MM.1S (cell line): Measurements from ENCODE around the gene NPPC.
A peak's percentile ranks its signal among the peaks of the same experiment; 100 is the strongest.

ENCODE experiments used
- DNase-seq: peaks from one replicate; pipeline ENCODE4 v3.0.0-alpha.2; 2015
- H2AFZ ChIP-seq: fragments of 300-600 bp; sonication (generic); 2 replicates; pipeline ENCODE4 v1.6.0; 2016; ENCODE audit warnings: antibody characterized with exemption, low read length
- H3F3A ChIP-seq: fragments of 300-600 bp; sonication (generic); 2 replicates; pipeline ENCODE4 v1.6.1; 2016; ENCODE audit warnings: mild to moderate bottlenecking, antibody characterized with exemption, low read length, moderate library complexity, mixed read lengths; ENCODE audit not compliant: insufficient read depth
- H3K27ac ChIP-seq: fragments of 300-600 bp; sonication (generic); 2 replicates; pipeline ENCODE4 v1.5.1; 2016; ENCODE audit warnings: mild to moderate bottlenecking, low read length
- H3K27me3 ChIP-seq: fragments of 300-600 bp; sonication (generic); replicated peaks from 2 replicates; pipeline ENCODE4 v1.6.0; 2016; ENCODE audit warnings: low read length; ENCODE audit not compliant: insufficient read depth
- H3K36me3 ChIP-seq: fragments of 300-600 bp; sonication (generic); replicated peaks from 2 replicates; pipeline ENCODE4 v1.6.1; 2016; ENCODE audit warnings: mild to moderate bottlenecking, low read length, mixed read lengths; ENCODE audit not compliant: insufficient read depth
- H3K4me1 ChIP-seq: fragments of 300-600 bp; sonication (generic); 2 replicates; pipeline ENCODE4 v1.6.1; 2016; ENCODE audit warnings: low read length, mixed read lengths
- H3K4me2 ChIP-seq: fragments of 300-600 bp; sonication (generic); 2 replicates; pipeline ENCODE4 v1.6.0; 2016; ENCODE audit warnings: low read depth, low read length
- H3K4me3 ChIP-seq: fragments of 300-600 bp; sonication (generic); 2 replicates; pipeline ENCODE4 v1.5.1; 2016; ENCODE audit warnings: low read length, mixed read lengths
- H3K79me2 ChIP-seq: fragments of 300-600 bp; sonication (generic); 2 replicates; pipeline ENCODE4 v1.6.1; 2016; ENCODE audit warnings: mixed run types, low read length, mixed read lengths
- H3K9ac ChIP-seq: fragments of 300-600 bp; sonication (generic); 2 replicates; pipeline ENCODE4 v1.6.1; 2016; ENCODE audit warnings: low read length, mixed read lengths
- H3K9me2 ChIP-seq: fragments of 300-600 bp; sonication (generic); replicated peaks from 2 replicates; pipeline ENCODE4 v1.6.1; 2016; ENCODE audit warnings: mild to moderate bottlenecking, low read length, mixed read lengths; ENCODE audit not compliant: insufficient read depth
- H3K9me3 ChIP-seq: fragments of 300-600 bp; sonication (generic); replicated peaks from 2 replicates; pipeline ENCODE4 v1.6.1; 2016; ENCODE audit warnings: mild to moderate bottlenecking, low read length, mixed read lengths; ENCODE audit not compliant: insufficient read depth
- H4K20me1 ChIP-seq: fragments of 300-600 bp; sonication (generic); 2 replicates; pipeline ENCODE4 v1.6.1; 2016; ENCODE audit warnings: mild to moderate bottlenecking, low read length, moderate library complexity, mixed read lengths; ENCODE audit not compliant: insufficient read depth
- EZH2 ChIP-seq: fragments of 300-600 bp; sonication (generic); optimal IDR thresholded peaks from 2 replicates; pipeline ENCODE3; 2017; ENCODE audit warnings: low read depth, mild to moderate bottlenecking, antibody characterized with exemption, low read length, mixed read lengths
- EZH2phosphoT487 ChIP-seq: fragments of 300-600 bp; sonication (generic); IDR thresholded peaks from 2 replicates; pipeline ENCODE4 v1.6.1; 2018; ENCODE audit warnings: antibody characterized with exemption, low read length
- TF ChIP-seq, protein P1 (sequence below): fragments of 300-600 bp; sonication (generic); IDR thresholded peaks from 2 replicates; pipeline ENCODE4 v1.5.1; 2016; ENCODE audit warnings: antibody characterized with exemption, low read length, mixed read lengths

The NPPC gene

DNA sequence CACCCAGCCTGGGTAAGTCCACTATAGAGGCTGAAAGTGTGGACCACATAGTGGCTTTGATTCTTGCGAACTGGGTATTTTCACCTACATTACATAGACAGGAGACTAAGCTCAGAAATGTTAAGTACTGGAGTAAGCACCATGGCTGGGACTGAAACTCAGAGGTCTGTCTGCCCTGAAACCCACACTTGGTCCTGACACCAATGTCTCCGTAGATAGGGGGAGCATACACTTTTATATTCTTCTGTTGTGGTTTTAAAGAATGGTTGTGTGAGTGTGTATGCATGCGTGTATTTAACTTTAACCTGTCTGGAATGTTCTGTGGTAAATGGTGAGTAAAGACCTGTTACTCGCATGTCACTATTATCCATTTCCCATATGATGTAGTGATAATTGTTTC lies 10.3 kb upstream of the NPPC start:
- Histone ChIP-seq H4K20me1 (no peaks in the 10 kb centered on the region), H3F3A (no peaks in the 10 kb centered on the region), H3K4me2 (no peak overlapping the region), H3K79me2 (no peaks in the 10 kb centered on the region), H3K36me3 (no peaks in the 10 kb centered on the region), H3K9me3 (no peaks in the 10 kb centered on the region), H3K9me2 (no peaks in the 10 kb centered on the region), H3K9ac (no peak overlapping the region), H2AFZ (no peak overlapping the region), H3K4me3 (no peak overlapping the region), H3K4me1 (no peaks in the 10 kb centered on the region), H3K27me3 (no peaks in the 10 kb centered on the region), H3K27ac (no peak overlapping the region)
- TF ChIP-seq, protein P1, sequence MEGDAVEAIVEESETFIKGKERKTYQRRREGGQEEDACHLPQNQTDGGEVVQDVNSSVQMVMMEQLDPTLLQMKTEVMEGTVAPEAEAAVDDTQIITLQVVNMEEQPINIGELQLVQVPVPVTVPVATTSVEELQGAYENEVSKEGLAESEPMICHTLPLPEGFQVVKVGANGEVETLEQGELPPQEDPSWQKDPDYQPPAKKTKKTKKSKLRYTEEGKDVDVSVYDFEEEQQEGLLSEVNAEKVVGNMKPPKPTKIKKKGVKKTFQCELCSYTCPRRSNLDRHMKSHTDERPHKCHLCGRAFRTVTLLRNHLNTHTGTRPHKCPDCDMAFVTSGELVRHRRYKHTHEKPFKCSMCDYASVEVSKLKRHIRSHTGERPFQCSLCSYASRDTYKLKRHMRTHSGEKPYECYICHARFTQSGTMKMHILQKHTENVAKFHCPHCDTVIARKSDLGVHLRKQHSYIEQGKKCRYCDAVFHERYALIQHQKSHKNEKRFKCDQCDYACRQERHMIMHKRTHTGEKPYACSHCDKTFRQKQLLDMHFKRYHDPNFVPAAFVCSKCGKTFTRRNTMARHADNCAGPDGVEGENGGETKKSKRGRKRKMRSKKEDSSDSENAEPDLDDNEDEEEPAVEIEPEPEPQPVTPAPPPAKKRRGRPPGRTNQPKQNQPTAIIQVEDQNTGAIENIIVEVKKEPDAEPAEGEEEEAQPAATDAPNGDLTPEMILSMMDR = no peak
- no peak for TF ChIP-seq EZH2
- no peak for TF ChIP-seq EZH2phosphoT487
- DNase-seq = peak; percentile 25

- Histone ChIP-seq H3K9me3 (no peaks in the 10 kb centered on the region), H3K4me2 (no peak overlapping the region), H3K36me3 (no peaks in the 10 kb centered on the region), H3K4me3 (no peak overlapping the region), H3K4me1 (no peaks in the 10 kb centered on the region), H3K9me2 (no peaks in the 10 kb centered on the region), H3K27me3 (no peaks in the 10 kb centered on the region), H3K27ac (no peak overlapping the region), H2AFZ (no peak overlapping the region), H3K79me2 (no peaks in the 10 kb centered on the region), H3F3A (no peaks in the 10 kb centered on the region), H4K20me1 (no peaks in the 10 kb centered on the region), H3K9ac (no peak overlapping the region)
- TF ChIP-seq, protein P1 = no peak
- TF ChIP-seq EZH2phosphoT487 (no peak), EZH2 (no peak)
- DNase-seq = no peak
These were observed 9.6 kb upstream of the NPPC start for GRCh38 chr2:231935815-231936214.

DNA sequence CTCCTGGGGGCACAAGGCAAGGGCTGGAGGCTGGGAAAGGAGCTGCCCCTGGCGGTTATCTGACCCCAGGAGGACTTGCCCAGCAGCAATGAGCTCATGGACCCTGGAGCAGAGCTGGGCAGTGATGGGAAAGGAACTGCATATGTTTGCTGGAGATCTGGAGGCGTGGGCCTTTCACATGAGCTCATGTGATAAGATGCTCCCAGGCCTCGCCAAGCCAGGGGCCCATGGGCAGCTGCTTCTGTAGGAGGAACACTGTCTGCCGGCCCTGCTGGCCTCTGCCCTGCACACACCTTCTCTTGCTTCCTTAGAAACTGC lies 9.0 kb upstream of the NPPC start:
- H2AFZ ChIP-seq = no peak overlapping the region
- no peaks in the 10 kb centered on the region for H3K9me3 ChIP-seq
- no peak overlapping the region for H3K27ac ChIP-seq
- no peak for DNase-seq
- H3K79me2 ChIP-seq = no peaks in the 10 kb centered on the region
- H3K4me3 ChIP-seq = no peak overlapping the region
- H3K4me1 ChIP-seq = no peaks in the 10 kb centered on the region
- no peaks in the 10 kb centered on the region for H3K36me3 ChIP-seq
- H3K9me2 ChIP-seq = no peaks in the 10 kb centered on the region
- H3K4me2 ChIP-seq = no peak overlapping the region
- H4K20me1 ChIP-seq = no peaks in the 10 kb centered on the region
- no peaks in the 10 kb centered on the region for H3K27me3 ChIP-seq
- TF ChIP-seq EZH2phosphoT487 (no peak), EZH2 (no peak)
- TF ChIP-seq, protein P1 = no peak
- H3F3A ChIP-seq = no peaks in the 10 kb centered on the region
- no peak overlapping the region for H3K9ac ChIP-seq
